HG03064 (cell line): ENCODE results near the gene PHKA2.

Source experiments
- ATAC-seq: cut with Tn5 transposase; IDR thresholded peaks from one replicate; pipeline ENCODE4 v1.9.1; 2021; ENCODE audit warnings: low read depth; ENCODE audit not compliant: unreplicated experiment

Gene PHKA2

DNA sequence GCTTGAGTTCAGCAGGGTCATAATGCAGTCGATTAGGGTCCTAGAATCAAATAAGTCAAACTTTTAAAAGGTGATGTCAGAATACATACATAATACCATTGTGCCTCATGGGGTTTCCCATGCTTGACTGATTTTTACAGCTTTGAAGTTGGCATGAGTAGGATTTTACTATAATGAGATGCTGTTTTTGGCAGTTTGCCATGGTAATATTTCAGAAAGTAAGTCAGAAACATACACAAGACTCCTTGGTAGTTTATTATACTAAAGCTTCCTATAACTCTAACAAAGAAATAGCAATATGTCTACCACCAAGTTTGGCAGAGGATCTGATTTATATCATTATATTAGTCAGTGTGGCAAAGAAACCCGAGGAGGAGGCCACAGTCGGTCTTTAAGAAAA is 45.2 kb downstream of the PHKA2 start:
- no peak for ATAC-seq

- no peak for ATAC-seq
Measured at GRCh38 chrX:18937173-18937572, 46.7 kb downstream of the PHKA2 start.

- ATAC-seq, result no peak
Measured at GRCh38 chrX:18935893-18936292, 48.0 kb downstream of the PHKA2 start.

DNA sequence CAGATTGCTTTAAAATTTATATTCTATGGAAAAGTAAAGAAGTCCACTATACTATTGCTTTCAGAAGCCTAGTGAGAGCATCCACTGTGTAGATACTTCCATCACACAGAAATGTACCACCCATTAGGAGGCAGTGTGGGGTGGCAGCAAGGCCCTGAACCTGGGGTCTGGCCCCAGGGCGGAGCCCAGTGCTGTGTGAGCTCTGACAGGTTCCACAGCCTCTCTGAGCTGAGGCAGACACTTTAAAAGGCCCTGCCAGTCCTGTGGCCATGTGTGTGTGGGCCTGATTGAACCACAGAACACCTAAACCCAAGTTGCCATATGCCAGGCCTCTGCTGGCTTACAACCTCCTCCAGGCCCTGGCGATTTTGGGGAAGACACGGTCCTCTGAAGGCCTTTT is 49.2 kb downstream of the PHKA2 start:
- ATAC-seq, result no peak

DNA sequence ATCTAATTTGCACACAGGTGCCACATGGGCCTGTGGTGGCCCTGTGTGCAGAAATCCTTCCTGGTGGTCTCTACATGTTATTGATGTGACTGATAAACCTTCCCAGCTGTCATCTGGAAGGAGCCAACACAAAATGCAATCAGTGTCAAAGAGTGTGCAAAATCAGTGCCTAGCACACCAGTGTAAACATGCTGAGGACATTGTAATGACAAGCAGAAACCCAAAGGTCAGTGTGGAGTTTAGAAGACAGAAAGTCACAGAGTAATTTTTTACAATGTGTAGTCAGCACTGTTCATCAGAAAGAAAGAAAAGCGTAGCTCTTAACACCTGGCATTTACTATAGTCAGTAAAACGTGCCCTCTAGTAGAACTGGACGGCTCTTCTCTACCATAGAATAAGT is 50.3 kb downstream of the PHKA2 start:
- no peak for ATAC-seq

GRCh38 chrX:18931972-18932371 is 51.9 kb downstream of the PHKA2 start:
- ATAC-seq, result no peak

GRCh38 chrX:18929775-18930174 is 54.1 kb downstream of the PHKA2 start:
- no peak for ATAC-seq

DNA sequence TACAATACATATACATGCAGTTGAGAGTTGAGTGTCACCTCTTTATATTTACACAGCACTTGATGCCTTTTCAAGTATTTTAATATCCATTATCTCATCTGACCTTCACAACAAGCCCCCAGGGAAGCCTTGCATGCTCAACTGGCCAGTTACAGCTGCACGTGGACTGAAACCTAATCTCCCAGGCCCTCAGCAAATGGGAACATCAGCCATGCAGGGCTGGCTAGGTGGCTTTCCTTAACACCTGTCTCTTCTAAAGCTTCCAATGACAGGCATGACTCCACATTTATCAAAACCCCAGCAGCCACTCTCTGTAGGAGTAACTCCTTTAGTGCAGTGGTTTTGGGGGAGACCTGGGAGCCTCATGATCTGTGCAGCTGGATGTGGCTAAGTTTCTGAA is 56.4 kb downstream of the PHKA2 start:
- ATAC-seq, result no peak

DNA sequence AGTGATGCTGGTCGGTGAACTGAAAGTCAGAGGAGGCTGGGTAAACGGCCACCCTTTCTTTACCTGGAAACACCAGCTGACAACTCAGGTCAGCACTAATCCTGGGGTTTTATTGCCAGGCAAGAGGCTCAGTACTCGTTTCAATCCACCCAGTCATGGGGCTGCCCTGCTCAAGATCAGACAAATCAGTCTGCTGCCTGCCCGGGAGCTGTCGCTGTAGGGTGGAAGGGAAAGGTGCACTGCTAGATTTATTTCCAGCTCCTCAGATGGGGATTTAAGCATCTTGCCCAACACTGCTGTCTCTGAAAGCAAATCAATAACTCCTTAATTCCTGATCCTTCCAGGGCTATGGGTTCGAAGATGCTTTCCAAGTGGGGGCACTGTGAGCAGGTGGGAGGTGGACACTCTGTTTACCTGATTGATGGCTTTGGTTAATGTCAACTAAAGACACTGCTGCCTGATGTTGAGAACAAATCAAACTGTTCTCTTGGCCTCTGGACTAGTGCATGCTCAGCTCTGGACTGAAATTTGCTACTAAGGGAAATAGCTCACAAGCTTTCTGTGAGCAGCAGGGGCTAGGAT is 59.3 kb downstream of the PHKA2 start:
- no peak for ATAC-seq

DNA sequence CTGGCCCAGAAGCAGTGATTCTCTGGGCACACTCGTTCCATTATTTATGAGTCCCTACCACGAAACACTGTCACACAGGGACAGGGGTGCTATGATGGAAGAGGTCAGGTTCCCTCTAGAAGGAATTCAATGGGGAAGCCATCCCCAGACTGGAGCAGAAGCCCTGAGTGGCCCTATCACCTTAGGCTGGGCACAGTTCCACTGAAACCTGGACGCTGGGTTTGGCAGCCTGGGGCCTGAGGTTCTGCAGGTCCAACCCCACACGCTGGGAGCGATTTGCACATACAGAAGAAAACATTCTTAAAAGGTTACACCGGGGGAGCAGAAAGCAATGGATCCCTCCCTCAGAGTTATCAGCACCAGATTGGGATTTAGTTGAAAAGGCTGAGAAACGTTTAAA is 63.3 kb downstream of the PHKA2 start:
- ATAC-seq, result no peak

DNA sequence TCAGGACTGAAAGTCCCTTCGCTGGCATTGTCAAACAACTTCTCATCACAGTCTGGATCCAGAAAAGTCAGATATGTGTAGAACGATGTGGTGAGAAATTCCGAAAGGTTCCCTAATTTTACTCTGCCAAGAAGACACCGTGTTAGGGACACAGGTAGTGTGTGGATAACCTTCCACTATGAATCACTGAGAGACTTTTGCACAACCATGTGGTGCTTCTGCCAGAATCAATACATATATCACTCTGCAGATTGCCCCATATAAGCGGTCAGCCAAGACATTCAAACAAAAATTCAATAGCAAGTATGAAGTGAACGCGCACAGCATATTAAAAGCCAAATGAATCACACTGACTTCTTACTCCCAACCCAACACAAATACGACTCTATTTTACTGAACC is 63.8 kb downstream of the PHKA2 start:
- ATAC-seq, result no peak

- ATAC-seq, result no peak
Measured at GRCh38 chrX:18917831-18918230, 66.1 kb downstream of the PHKA2 start.

DNA sequence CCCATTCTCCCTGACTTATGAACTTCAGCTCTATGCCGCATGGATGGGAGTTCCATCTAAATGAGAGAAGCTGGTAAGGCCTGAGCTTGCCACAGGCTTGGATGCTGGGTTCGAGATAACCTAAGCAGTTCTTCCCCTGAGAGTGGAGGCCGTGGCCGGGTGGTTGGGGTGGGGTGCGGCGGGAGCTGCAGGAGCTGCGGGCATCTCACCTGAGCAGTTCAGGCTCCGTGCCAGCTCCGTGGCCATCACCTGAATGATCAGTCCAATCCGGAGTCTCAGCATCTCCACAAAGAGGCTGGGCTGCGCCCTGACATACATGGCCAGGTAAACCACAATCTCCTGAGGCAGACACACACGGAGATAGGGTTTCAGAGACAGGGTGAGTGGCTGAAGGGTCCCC is 77.6 kb downstream of the PHKA2 start:
- no peak for ATAC-seq

GRCh38 chrX:18900401-18900976 is 83.4 kb downstream of the PHKA2 start:
- no peak for ATAC-seq

DNA sequence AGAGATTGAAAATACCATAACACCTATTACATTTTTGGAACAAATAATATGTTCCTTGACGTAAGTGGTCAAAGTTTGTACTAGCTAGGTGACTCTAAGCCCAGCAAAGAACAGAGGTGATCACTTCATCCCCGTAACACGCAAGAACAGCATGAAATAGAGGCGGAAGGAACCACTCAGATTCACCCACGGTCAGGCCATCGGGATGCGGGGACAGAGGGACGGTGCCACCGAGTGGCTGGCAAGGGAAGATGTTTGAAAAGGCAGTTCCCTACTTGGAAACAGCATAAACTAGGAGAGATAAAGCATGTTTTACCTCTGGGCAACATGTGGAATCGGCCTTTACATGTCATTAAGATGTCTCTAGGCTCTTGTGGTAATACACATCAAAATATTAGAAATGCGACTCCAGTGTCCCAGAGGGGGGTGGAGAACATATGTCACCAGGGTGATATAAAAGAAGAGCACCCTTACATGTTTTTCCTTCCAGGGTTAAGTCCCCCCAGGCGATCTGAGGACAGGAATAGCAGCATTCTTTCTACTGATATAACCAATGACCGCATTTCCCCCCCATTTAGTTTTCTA is 84.0 kb downstream of the PHKA2 start:
- no peak for ATAC-seq

DNA sequence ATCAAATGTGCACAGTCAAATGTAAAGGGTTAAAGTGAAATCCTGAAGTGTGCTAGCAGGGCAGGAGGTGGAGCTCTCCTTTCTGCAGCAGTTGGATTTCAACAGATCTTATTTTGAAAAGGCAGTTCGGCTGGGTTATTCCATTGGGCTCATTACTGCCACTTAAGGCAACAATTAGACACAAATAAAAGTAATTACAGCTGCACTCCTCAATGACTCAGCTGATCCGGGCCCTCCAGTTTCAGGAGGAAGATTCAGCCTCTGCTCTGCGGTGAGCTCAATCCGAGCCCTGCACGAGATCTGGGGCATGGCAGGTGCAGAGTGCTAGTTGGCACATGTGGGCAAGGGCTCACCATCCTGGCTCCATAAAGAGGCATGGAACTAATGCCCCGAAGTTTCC is 85.4 kb downstream of the PHKA2 start:
- no peak for ATAC-seq

GRCh38 chrX:18898091-18898490 is 85.8 kb downstream of the PHKA2 start:
- ATAC-seq, result no peak

- no peak for ATAC-seq
Measured at GRCh38 chrX:18897611-18898010, 86.3 kb downstream of the PHKA2 start.

DNA sequence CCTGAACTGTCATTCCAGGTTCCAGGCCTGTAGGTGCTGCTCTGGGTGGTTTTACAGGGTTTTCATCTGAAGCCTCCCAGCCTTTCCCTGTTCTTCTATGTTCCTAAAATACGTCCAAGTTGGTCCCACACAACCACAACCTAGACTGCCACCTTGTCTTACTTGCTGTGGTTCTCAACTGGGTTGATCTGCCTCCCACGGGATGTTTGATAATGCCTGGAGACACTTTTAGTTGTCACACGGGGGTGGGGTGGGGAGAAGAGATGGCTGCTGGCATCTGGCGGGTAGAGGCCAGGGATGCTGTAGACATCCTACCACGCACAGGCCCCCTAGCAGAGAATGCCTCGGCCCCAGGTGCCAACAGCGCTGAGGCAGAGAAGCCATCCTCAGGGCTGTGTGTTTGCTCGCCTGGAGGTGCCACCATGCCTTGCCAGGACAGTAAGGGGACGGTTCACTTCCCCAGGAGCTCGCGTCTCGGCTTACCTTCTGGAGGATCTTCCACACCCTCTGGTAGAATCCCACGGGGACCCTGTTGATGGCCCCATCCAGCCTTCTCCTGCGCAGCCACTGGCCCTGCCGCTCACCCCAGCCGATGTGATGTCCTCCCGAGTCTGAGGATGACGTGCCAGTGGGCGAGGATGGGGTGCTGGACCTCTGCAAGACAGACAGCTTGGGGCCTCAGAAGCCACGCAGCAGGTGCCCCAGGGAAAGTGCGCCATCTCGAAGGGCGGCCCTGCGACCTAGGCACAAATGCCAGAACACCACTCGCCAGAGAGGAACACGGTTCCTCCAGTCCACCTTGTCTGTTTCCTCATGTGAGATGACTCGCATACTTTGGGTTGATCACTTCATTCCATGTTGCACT is 87.0 kb downstream of the PHKA2 start:
- ATAC-seq, result no peak

DNA sequence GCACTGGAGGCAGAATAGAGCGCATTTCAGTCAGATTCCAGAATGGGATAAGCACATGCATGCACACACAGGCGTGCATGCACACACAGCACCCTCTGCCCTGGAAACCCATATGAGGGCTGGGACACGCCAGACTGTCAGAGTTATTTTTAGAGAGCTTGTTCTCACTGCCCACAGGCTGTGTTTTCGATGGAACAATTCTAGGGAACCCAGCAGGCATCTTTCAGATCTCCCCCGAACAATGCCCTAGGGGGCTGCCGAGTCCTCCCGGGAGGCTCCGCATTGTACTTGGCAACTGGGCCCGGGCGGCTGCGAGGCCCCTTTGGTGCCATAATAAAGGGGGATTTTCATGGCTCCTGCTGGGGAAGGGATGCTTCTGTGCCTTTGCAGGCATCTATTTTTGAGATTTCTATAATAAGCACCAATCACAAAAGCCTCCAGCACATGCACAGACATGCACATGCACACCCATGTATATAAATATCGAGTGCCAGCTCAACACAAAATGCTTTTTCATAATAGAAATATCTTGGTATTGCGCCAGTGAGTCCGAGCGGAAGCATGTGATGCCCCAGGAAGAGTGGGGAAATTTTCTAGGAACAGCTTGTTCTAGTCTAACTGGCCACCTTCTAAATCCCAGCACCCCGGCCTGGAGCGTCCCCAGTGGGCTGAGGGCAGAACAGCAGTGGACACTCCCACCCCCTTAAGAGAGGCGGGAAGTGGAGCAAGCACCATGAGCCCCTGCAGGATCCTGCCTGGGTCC is 88.5 kb downstream of the PHKA2 start:
- no peak for ATAC-seq

GRCh38 chrX:18894156-18894555 is 89.8 kb downstream of the PHKA2 start:
- ATAC-seq, result no peak
